Measurements from ENCODE around the gene NAALADL2.

DNA sequence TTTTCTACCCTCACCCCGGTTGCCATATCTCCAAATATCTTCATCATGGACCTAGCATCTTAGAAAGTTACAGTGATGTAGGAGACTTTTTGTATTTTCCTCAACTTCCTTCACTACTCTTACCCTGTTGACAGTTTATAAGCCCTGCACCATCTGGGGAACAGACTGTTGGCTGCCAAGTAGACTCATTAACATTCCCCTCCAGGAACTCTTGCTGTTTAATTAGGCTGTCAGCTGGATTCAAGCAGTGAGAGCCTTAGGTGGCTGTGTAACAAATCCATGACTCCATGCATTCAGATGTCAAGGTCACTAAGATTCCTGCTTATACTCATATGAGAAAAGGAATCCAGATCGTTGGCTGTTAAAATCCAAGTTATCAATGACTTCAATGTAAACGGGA lies 198.3 kb downstream of the NAALADL2 start:
- TF ChIP-seq CTCF (IDR thresholded peaks at IDR 0.05) (no peak), EZH2 (IDR thresholded peaks at IDR 0.05; ENCODE audit: borderline replicate concordance, insufficient read depth, low read depth, low read length, poor library complexity, severe bottlenecking) (no peak)

Measured in B cell (primary cell).